ENCODE data around the gene ITPKB.
"Not testable (repeated sequence)": the region's sequence is repeated elsewhere in the genome, so short reads cannot be mapped to it uniquely, and the experiment has no call there.

The ITPKB gene

GRCh38 chr1:226634166-226634588, 104.9 kb downstream of the ITPKB start:
- peak; percentile 56 for DNase-seq

- DNase-seq = no peak
These were observed 105.4 kb downstream of the ITPKB start for GRCh38 chr1:226633541-226634165.

GRCh38 chr1:226632922-226633351, 106.1 kb downstream of the ITPKB start:
- DNase-seq = no peak

- DNase-seq = no peak
These were observed 106.8 kb downstream of the ITPKB start for GRCh38 chr1:226632169-226632879.

- no peak for DNase-seq
These were observed 107.7 kb downstream of the ITPKB start for GRCh38 chr1:226631229-226632000.

- no peak for DNase-seq
These were observed 108.5 kb downstream of the ITPKB start for GRCh38 chr1:226630592-226630991.

- DNase-seq = no peak
These were observed 109.1 kb downstream of the ITPKB start for GRCh38 chr1:226629896-226630550.

GRCh38 chr1:226629210-226629895, 109.7 kb downstream of the ITPKB start:
- DNase-seq = no peak

- DNase-seq = no peak
These were observed 110.4 kb downstream of the ITPKB start for GRCh38 chr1:226628612-226629155.

GRCh38 chr1:226627924-226628611, 111.0 kb downstream of the ITPKB start:
- DNase-seq = no peak

- no peak for DNase-seq
These were observed 111.9 kb downstream of the ITPKB start for GRCh38 chr1:226627050-226627755.

GRCh38 chr1:226626577-226626956, 112.5 kb downstream of the ITPKB start:
- peak; percentile 62 for DNase-seq

GRCh38 chr1:226625832-226626576, 113.1 kb downstream of the ITPKB start:
- no peak for DNase-seq

- DNase-seq = no peak
These were observed 113.8 kb downstream of the ITPKB start for GRCh38 chr1:226625326-226625725.

GRCh38 chr1:226624526-226624925, 114.6 kb downstream of the ITPKB start:
- peak; percentile 26 for DNase-seq

- no peak for DNase-seq
These were observed 117.1 kb downstream of the ITPKB start for GRCh38 chr1:226622012-226622411.

- DNase-seq = no peak
These were observed 120.1 kb downstream of the ITPKB start for GRCh38 chr1:226619031-226619430.

GRCh38 chr1:226618380-226618779, 120.7 kb downstream of the ITPKB start:
- no peak for DNase-seq

GRCh38 chr1:226617719-226618118, 121.4 kb downstream of the ITPKB start:
- not testable (repeated sequence) for DNase-seq

GRCh38 chr1:226617109-226617508, 122.0 kb downstream of the ITPKB start:
- DNase-seq = no peak

Measured in fibroblast of skin of right biceps (primary cell).